Type B pancreatic cell (in vitro differentiated cells): Measurements from ENCODE around the gene SLC18B1. TPM values are rescaled to one million over a fixed set of nuclear protein-coding genes. Genes with fewer than 3 reads are reported as not detected.
A peak's percentile ranks its signal among the peaks of the same experiment; 100 is the strongest.

ENCODE experiments used
- DNase-seq: peaks from one replicate; pipeline ENCODE4 v3.0.0; 2021; ENCODE audit warnings: mixed read lengths; ENCODE audit not compliant: unreplicated experiment; ENCODE audit errors: extremely low spot score
- H3K27ac Mint-ChIP-seq: 2 replicates; pipeline ENCODE4 v1.8.0; 2021; ENCODE audit warnings: mild to moderate bottlenecking, mixed read lengths
- H3K27me3 Mint-ChIP-seq: 2 replicates; pipeline ENCODE4 v1.8.0; 2021; ENCODE audit warnings: mixed read lengths
- H3K36me3 Mint-ChIP-seq: 2 replicates; pipeline ENCODE4 v1.8.0; 2021; ENCODE audit warnings: mixed read lengths
- H3K4me1 Mint-ChIP-seq: one replicate; pipeline ENCODE4 v1.8.0; 2021; ENCODE audit warnings: mixed read lengths; ENCODE audit not compliant: unreplicated experiment
- H3K4me3 Mint-ChIP-seq: 2 replicates; pipeline ENCODE4 v1.8.0; 2021; ENCODE audit warnings: mild to moderate bottlenecking, mixed read lengths
- H3K9me3 Mint-ChIP-seq: 2 replicates; pipeline ENCODE4 v1.8.0; 2021; ENCODE audit warnings: mixed read lengths
- CTCF ChIP-seq: fragments of 200-600 bp; sonication (generic); conservative IDR thresholded peaks from 2 replicates; pipeline ENCODE4 v1.5.0; 2021; ENCODE audit warnings: antibody characterized with exemption, mild to moderate bottlenecking
- total RNA-seq: library from RNA; stranded (reverse); gene quantifications from 2 replicates; pipeline ENCODE4 v1.2.1, GENCODE V29; 2021; ENCODE audit warnings: low replicate concordance

SLC18B1 gene
- total RNA-seq, 1 donor from 2014 or later, result 19.3 TPM

GRCh38 chr6:132741281-132741680 lies 57.2 kb downstream of the SLC18B1 start:
- Mint-ChIP-seq H3K4me3 (no peak overlapping the region), H3K9me3 (peaks cover 11% of the 10 kb centered on the region), H3K27ac (no peak overlapping the region), H3K36me3 (no peaks in the 10 kb centered on the region), H3K27me3 (no peaks in the 10 kb centered on the region), H3K4me1 (no peaks in the 10 kb centered on the region)
- TF ChIP-seq CTCF, result no peak
- no peak for DNase-seq

- H3K4me3 Mint-ChIP-seq, result no peak overlapping the region
- H3K27ac Mint-ChIP-seq, result no peak overlapping the region
- no peaks in the 10 kb centered on the region for H3K27me3 Mint-ChIP-seq
- no peak for TF ChIP-seq CTCF
- no peaks in the 10 kb centered on the region for H3K4me1 Mint-ChIP-seq
- DNase-seq, result no peak
- H3K36me3 Mint-ChIP-seq, result no peaks in the 10 kb centered on the region
- H3K9me3 Mint-ChIP-seq, result peaks cover 6% of the 10 kb centered on the region
Observed at GRCh38 chr6:132736239-132736638, 62.2 kb downstream of the SLC18B1 start.

GRCh38 chr6:132734694-132735236 lies 63.7 kb downstream of the SLC18B1 start:
- no peaks in the 10 kb centered on the region for H3K36me3 Mint-ChIP-seq
- TF ChIP-seq CTCF, result peak; percentile 17
- no peak overlapping the region for H3K4me3 Mint-ChIP-seq
- no peak for DNase-seq
- H3K9me3 Mint-ChIP-seq, result peaks cover 4% of the 10 kb centered on the region
- no peaks in the 10 kb centered on the region for H3K4me1 Mint-ChIP-seq
- H3K27me3 Mint-ChIP-seq, result no peaks in the 10 kb centered on the region
- H3K27ac Mint-ChIP-seq, result no peak overlapping the region

- H3K36me3 Mint-ChIP-seq, result no peaks in the 10 kb centered on the region
- no peak overlapping the region for H3K27ac Mint-ChIP-seq
- H3K4me3 Mint-ChIP-seq, result no peak overlapping the region
- no peaks in the 10 kb centered on the region for H3K4me1 Mint-ChIP-seq
- DNase-seq, result no peak
- no peaks in the 10 kb centered on the region for H3K9me3 Mint-ChIP-seq
- TF ChIP-seq CTCF, result no peak
- no peaks in the 10 kb centered on the region for H3K27me3 Mint-ChIP-seq
Observed at GRCh38 chr6:132733814-132734213, 64.6 kb downstream of the SLC18B1 start.

GRCh38 chr6:132733283-132733682 lies 65.2 kb downstream of the SLC18B1 start:
- H3K27ac Mint-ChIP-seq, result no peak overlapping the region
- H3K4me3 Mint-ChIP-seq, result no peak overlapping the region
- H3K36me3 Mint-ChIP-seq, result no peaks in the 10 kb centered on the region
- H3K27me3 Mint-ChIP-seq, result no peaks in the 10 kb centered on the region
- no peaks in the 10 kb centered on the region for H3K4me1 Mint-ChIP-seq
- no peaks in the 10 kb centered on the region for H3K9me3 Mint-ChIP-seq
- no peak for DNase-seq
- TF ChIP-seq CTCF, result no peak

- DNase-seq, result no peak
- Mint-ChIP-seq H3K4me3 (no peak overlapping the region), H3K27me3 (no peaks in the 10 kb centered on the region), H3K36me3 (no peaks in the 10 kb centered on the region), H3K27ac (no peak overlapping the region), H3K9me3 (no peaks in the 10 kb centered on the region), H3K4me1 (no peaks in the 10 kb centered on the region)
- TF ChIP-seq CTCF, result no peak
Observed at GRCh38 chr6:132731086-132731485, 67.4 kb downstream of the SLC18B1 start.
